ENCODE measurements around the gene FIP1L1. TPM values are rescaled to one million over a fixed set of nuclear protein-coding genes. Genes with fewer than 3 reads are reported as not detected.

The FIP1L1 gene
- total RNA-seq, 2 experiments from 2014 or later = 50.9 to 53.1 TPM

DNA sequence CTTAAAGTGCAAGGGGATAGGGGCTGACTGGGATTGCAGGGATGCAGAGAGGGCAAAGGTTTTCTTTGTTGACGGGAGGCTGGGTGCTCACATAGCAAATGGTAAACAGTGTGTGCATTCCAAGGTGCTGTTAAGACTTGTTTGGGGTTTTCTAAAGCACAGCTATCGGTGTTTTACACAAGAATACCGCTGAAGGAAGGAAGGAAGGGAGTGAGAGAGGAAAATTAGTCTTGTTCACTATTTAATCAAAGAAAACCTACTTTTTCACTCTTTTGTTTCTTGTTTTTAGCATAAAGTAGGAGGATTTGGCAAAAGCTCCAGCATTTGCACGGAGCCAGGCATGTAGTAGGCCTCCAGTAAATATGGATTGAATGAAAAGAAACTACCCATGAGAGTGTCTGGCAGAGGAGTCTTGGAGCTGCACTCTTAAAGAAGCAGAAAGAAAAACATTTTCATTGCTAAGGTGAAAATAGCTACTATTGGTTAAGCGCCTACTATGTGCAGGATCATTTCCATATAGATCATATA lies 99.7 kb downstream of the FIP1L1 start:
- no peak overlapping the region for H3K27ac Mint-ChIP-seq
- Histone ChIP-seq H3K4me3 (ENCODE audit: low read length) (no peak overlapping the region), H3K4me1 (ENCODE audit: insufficient read depth, low read length) (no peaks in the 10 kb centered on the region), H3K27ac (ENCODE audit: low read depth in 1 of 2, low read length in 2 of 2) (no peak overlapping the region), H3K27me3 (ENCODE audit: control insufficient read depth in 1 of 2, insufficient read depth in 2 of 2, low read length in 2 of 2) (peaks cover 0 to 2% of the 10 kb centered on the region in 2 experiments), H3K36me3 (ENCODE audit: insufficient read depth, low read length) (no peaks in the 10 kb centered on the region), H3K9me3 (ENCODE audit: control insufficient read depth in 1 of 2, insufficient read depth in 1 of 2, low read length in 2 of 2) (no peaks in the 10 kb centered on the region)
- ATAC-seq (ENCODE audit: poor library complexity) (no peak), DNase-seq (no peak)
- ChIA-PET POLR2A (no interaction called here), CTCF (no interaction called here)
- intact Hi-C loops (cut with DNase I, micrococcal nuclease) = no loop called here
- no peak overlapping the region for H3K4me3 Mint-ChIP-seq
- H3K9me3 Mint-ChIP-seq = peaks cover 14% of the 10 kb centered on the region
- TF ChIP-seq, protein P1, sequence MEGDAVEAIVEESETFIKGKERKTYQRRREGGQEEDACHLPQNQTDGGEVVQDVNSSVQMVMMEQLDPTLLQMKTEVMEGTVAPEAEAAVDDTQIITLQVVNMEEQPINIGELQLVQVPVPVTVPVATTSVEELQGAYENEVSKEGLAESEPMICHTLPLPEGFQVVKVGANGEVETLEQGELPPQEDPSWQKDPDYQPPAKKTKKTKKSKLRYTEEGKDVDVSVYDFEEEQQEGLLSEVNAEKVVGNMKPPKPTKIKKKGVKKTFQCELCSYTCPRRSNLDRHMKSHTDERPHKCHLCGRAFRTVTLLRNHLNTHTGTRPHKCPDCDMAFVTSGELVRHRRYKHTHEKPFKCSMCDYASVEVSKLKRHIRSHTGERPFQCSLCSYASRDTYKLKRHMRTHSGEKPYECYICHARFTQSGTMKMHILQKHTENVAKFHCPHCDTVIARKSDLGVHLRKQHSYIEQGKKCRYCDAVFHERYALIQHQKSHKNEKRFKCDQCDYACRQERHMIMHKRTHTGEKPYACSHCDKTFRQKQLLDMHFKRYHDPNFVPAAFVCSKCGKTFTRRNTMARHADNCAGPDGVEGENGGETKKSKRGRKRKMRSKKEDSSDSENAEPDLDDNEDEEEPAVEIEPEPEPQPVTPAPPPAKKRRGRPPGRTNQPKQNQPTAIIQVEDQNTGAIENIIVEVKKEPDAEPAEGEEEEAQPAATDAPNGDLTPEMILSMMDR (IDR thresholded peaks at IDR 0.05) = no peak
- no peaks in the 10 kb centered on the region for H3K4me1 Mint-ChIP-seq (ENCODE audit: low read depth)
- no peaks in the 10 kb centered on the region for H3K36me3 Mint-ChIP-seq (ENCODE audit: low read depth)
- H3K27me3 Mint-ChIP-seq = peaks cover 6% of the 10 kb centered on the region

GRCh38 chr4:53477636-53478035 lies 100.2 kb downstream of the FIP1L1 start:
- Mint-ChIP-seq H3K27ac (no peak overlapping the region), H3K27me3 (peaks cover 8% of the 10 kb centered on the region), H3K36me3 (ENCODE audit: low read depth) (no peaks in the 10 kb centered on the region), H3K4me1 (ENCODE audit: low read depth) (no peaks in the 10 kb centered on the region), H3K4me3 (no peak overlapping the region), H3K9me3 (peaks cover 12% of the 10 kb centered on the region)
- Histone ChIP-seq H3K4me3 (ENCODE audit: low read length) (no peak overlapping the region), H3K27ac (ENCODE audit: low read depth in 1 of 2, low read length in 2 of 2) (no peak overlapping the region), H3K4me1 (ENCODE audit: insufficient read depth, low read length) (no peaks in the 10 kb centered on the region), H3K36me3 (ENCODE audit: insufficient read depth, low read length) (no peaks in the 10 kb centered on the region), H3K9me3 (ENCODE audit: control insufficient read depth in 1 of 2, insufficient read depth in 1 of 2, low read length in 2 of 2) (no peaks in the 10 kb centered on the region), H3K27me3 (ENCODE audit: control insufficient read depth in 1 of 2, insufficient read depth in 2 of 2, low read length in 2 of 2) (peaks cover 0 to 2% of the 10 kb centered on the region in 2 experiments)
- TF ChIP-seq, protein P1 (IDR thresholded peaks at IDR 0.05) = no peak
- POLR2A ChIA-PET = no interaction called here
- intact Hi-C loops (cut with DNase I, micrococcal nuclease) = no loop called here
- CTCF ChIA-PET = no interaction called here
- DNase-seq (no peak), ATAC-seq (ENCODE audit: poor library complexity) (no peak)

GRCh38 chr4:53478671-53479456 lies 101.4 kb downstream of the FIP1L1 start:
- no peaks in the 10 kb centered on the region for H3K4me1 ChIP-seq (ENCODE audit: insufficient read depth, low read length)
- ChIA-PET POLR2A (no interaction called here), CTCF (no interaction called here)
- H3K4me3 Mint-ChIP-seq = no peak overlapping the region
- intact Hi-C loops (cut with DNase I, micrococcal nuclease) = no loop called here
- H3K36me3 ChIP-seq (ENCODE audit: insufficient read depth, low read length) = no peaks in the 10 kb centered on the region
- H3K4me1 Mint-ChIP-seq (ENCODE audit: low read depth) = no peaks in the 10 kb centered on the region
- TF ChIP-seq, protein P1 (IDR thresholded peaks at IDR 0.05) = no peak
- H3K27me3 ChIP-seq (ENCODE audit: control insufficient read depth in 1 of 2, insufficient read depth in 2 of 2, low read length in 2 of 2) = peaks cover 0 to 2% of the 10 kb centered on the region in 2 experiments
- DNase-seq (no peak), ATAC-seq (ENCODE audit: poor library complexity) (no peak)
- H3K4me3 ChIP-seq (ENCODE audit: low read length) = no peak overlapping the region
- no peak overlapping the region for H3K27ac Mint-ChIP-seq
- H3K27me3 Mint-ChIP-seq = peaks cover 14% of the 10 kb centered on the region
- no peaks in the 10 kb centered on the region for H3K9me3 ChIP-seq (ENCODE audit: control insufficient read depth in 1 of 2, insufficient read depth in 1 of 2, low read length in 2 of 2)
- no peak overlapping the region for H3K27ac ChIP-seq (ENCODE audit: low read depth in 1 of 2, low read length in 2 of 2)
- no peaks in the 10 kb centered on the region for H3K36me3 Mint-ChIP-seq (ENCODE audit: low read depth)
- H3K9me3 Mint-ChIP-seq = peaks cover 4% of the 10 kb centered on the region
